ENCODE results near the gene ARSD.

ARSD gene

GRCh38 chrX:2855761-2856160, 73.4 kb downstream of the ARSD start:
- no peak for DNase-seq (ENCODE audit: low read depth in 2 of 2, low spot score in 1 of 2)

GRCh38 chrX:2854918-2855317, 74.2 kb downstream of the ARSD start:
- DNase-seq (ENCODE audit: low read depth in 2 of 2, low spot score in 1 of 2) = no peak

Data from stimulated activated CD8-positive, alpha-beta memory T cell treated with anti-CD3 and anti-CD28 coated beads, Interleukin-4, amount 100 ng/mL, for 1 hour (primary cell).